ENCODE data around the gene SLC39A9. TPM values are rescaled to one million over a fixed set of nuclear protein-coding genes. Genes with fewer than 3 reads are reported as not detected.

Gene SLC39A9
- total and polyA plus RNA-seq, 2 experiments from 2014 or later, result 17.7 to 48.1 TPM

GRCh38 chr14:69443296-69443805 is 44.9 kb downstream of the SLC39A9 start (continued):
- TF ChIP-seq POLR2AphosphoS5 (IDR thresholded peaks at IDR 0.05; ENCODE audit: low read depth) (no peak), ETS1 (IDR thresholded peaks at IDR 0.05) (no peak), CREB1 (CRISPR knock-in tag; IDR thresholded peaks at IDR 0.05; ENCODE audit: low read depth) (no peak), STAT1 (IDR thresholded peaks at IDR 0.05; ENCODE audit: unreplicated experiment) (no peak), EZH2 (IDR thresholded peaks at IDR 0.05; ENCODE audit: low read depth, unreplicated experiment) (no peak)
- TF ChIP-seq, protein P1, sequence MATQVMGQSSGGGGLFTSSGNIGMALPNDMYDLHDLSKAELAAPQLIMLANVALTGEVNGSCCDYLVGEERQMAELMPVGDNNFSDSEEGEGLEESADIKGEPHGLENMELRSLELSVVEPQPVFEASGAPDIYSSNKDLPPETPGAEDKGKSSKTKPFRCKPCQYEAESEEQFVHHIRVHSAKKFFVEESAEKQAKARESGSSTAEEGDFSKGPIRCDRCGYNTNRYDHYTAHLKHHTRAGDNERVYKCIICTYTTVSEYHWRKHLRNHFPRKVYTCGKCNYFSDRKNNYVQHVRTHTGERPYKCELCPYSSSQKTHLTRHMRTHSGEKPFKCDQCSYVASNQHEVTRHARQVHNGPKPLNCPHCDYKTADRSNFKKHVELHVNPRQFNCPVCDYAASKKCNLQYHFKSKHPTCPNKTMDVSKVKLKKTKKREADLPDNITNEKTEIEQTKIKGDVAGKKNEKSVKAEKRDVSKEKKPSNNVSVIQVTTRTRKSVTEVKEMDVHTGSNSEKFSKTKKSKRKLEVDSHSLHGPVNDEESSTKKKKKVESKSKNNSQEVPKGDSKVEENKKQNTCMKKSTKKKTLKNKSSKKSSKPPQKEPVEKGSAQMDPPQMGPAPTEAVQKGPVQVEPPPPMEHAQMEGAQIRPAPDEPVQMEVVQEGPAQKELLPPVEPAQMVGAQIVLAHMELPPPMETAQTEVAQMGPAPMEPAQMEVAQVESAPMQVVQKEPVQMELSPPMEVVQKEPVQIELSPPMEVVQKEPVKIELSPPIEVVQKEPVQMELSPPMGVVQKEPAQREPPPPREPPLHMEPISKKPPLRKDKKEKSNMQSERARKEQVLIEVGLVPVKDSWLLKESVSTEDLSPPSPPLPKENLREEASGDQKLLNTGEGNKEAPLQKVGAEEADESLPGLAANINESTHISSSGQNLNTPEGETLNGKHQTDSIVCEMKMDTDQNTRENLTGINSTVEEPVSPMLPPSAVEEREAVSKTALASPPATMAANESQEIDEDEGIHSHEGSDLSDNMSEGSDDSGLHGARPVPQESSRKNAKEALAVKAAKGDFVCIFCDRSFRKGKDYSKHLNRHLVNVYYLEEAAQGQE (IDR thresholded peaks at IDR 0.05; ENCODE audit: unreplicated experiment), result no peak

- no peak overlapping the region for H3K27ac Mint-ChIP-seq
- Histone ChIP-seq H3K27ac (ENCODE audit: low read depth) (no peak overlapping the region), H3K9me2 (ENCODE audit: insufficient read depth) (no peaks in the 10 kb centered on the region), H3K4me3 (no peak overlapping the region), H3K4me1 (ENCODE audit: insufficient read depth) (no peaks in the 10 kb centered on the region), H3K4me2 (no peak overlapping the region), H3K27me3 (ENCODE audit: insufficient read depth) (no peaks in the 10 kb centered on the region), H3K79me2 (replicated peaks; ENCODE audit: insufficient read depth) (no peaks in the 10 kb centered on the region), H2AFZ (no peak overlapping the region), H3K36me3 (ENCODE audit: insufficient read depth) (no peaks in the 10 kb centered on the region), H4K20me1 (replicated peaks; ENCODE audit: insufficient read depth) (no peaks in the 10 kb centered on the region; the same call in none of the 2 replicates), H3F3A (replicated peaks; ENCODE audit: low read depth) (no peaks in the 10 kb centered on the region)
- no peak overlapping the region for H3K4me3 Mint-ChIP-seq
- no peaks in the 10 kb centered on the region for H3K9me3 Mint-ChIP-seq
- no peak for DNase-seq (ENCODE audit: low spot score)
- no peaks in the 10 kb centered on the region; the same call in 2 of the 3 replicates for H3K36me3 Mint-ChIP-seq (ENCODE audit: low read depth)
- no peaks in the 10 kb centered on the region for H3K4me1 Mint-ChIP-seq
- no peak for TF ChIP-seq ZNF114 (CRISPR knock-in tag; IDR thresholded peaks at IDR 0.05)
- TF ChIP-seq EZH2phosphoT487 (IDR thresholded peaks at IDR 0.05; ENCODE audit: unreplicated experiment), result no peak
- TF ChIP-seq, protein P1 (IDR thresholded peaks at IDR 0.05; ENCODE audit: unreplicated experiment), result no peak
- no peaks in the 10 kb centered on the region for H3K27me3 Mint-ChIP-seq (ENCODE audit: insufficient read depth, low read depth, poor library complexity)
- ATAC-seq, result no peak
Measured at GRCh38 chr14:69449216-69449615, 50.7 kb downstream of the SLC39A9 start.

Data from GM23338 (cell line).